GM19043 (cell line): ENCODE results near the gene PCDH12.
A peak's percentile ranks its signal among the peaks of the same experiment; 100 is the strongest.

ENCODE experiments used
- ATAC-seq: cut with Tn5 transposase; IDR thresholded peaks from one replicate; pipeline ENCODE4 v1.9.1; 2021; ENCODE audit warnings: low read depth; ENCODE audit not compliant: unreplicated experiment

The PCDH12 gene

DNA sequence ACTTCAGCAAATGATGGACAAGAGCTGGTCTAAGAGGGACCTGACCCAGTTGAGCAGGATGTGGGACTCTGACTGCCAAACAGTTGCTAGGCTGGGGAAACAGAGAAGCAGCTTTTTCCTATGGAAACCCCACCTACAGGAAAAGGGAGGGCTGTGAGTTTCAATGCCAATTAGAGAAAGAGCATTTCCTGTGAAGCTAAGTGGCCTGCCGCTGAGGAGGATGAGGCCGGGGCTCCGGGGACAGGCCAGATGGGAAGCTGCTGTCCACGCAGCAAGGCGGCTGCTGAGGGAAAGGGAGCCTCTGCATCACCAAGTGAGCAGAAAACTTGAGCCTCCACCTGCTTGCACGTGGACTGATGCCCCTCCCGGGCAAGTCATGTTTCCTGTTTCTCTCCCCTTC is at the start of gene PCDH12:
Gene PCDH12 (minus strand): TSS at position 90 of the 400 bp plus-strand sequence. CDS start 351 bp downstream, outside the sequence.
- no peak for ATAC-seq

- no peak for ATAC-seq
Observed at GRCh38 chr5:142007237-142007544, 49.2 kb upstream of the PCDH12 start.

DNA sequence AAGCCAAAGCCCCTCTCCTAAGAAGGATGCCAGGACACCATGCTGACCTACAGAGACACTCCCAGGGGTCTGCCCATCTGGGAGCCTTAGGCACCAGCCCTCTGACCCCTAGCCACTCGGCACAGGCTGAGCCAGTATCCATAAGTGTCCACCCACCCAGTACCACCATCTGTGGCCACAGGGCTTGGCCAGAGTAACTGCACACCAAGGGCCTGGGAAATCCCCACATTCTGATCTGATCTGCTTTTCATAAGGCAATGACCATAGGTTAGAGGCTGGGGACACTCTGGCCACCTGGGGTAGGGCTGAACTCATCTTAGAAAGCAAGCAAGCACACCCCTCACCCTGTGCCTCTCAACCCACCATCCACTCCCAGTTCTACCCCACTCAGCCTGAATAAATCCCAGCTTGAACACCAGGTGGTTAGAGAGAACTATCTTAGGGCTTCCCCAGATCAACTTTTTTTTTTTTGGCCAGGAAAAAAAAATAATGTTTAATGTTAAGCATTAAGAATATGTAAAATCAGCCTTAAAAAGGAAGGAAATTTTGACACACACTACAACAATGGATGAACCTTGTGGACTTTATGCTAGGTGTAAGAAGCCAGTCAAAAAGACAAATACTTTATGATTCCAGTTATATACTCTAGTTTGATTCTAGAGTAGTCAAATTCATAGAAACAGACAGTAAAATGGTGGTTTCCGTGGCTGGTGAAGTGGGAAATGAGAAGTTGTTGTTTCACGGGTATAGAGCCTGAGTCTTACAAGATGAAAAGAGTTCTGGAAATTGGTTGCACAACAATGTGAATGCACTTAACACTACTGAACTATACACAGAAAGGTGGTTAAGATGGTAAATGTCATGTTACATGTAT is 48.6 kb upstream of the PCDH12 start:
- no peak for ATAC-seq

DNA sequence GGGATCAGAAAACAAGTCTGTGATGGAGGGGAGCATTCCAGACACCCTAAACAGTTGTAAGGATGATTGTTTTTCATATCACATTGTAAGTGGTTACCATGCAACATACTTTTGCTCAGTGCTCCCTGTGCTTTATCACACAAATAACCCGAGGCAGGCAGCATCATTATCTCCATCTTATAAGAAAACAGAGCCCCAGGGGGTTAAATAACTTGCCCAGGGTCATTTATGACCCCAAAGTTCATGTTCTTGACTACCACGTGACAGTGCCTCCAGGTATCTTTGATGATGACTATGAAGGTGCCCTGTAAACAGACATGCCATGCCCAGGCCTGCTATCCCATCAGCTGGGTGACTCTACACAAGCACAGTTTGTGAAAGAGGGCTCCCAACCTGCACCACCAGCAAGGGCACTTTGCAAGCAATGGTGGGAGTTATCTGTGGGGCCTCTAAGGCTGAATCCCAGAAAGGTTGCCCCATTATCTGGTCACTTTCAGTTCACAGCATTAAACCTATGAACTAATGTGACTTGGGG is 45.3 kb upstream of the PCDH12 start:
- ATAC-seq, result no peak

DNA sequence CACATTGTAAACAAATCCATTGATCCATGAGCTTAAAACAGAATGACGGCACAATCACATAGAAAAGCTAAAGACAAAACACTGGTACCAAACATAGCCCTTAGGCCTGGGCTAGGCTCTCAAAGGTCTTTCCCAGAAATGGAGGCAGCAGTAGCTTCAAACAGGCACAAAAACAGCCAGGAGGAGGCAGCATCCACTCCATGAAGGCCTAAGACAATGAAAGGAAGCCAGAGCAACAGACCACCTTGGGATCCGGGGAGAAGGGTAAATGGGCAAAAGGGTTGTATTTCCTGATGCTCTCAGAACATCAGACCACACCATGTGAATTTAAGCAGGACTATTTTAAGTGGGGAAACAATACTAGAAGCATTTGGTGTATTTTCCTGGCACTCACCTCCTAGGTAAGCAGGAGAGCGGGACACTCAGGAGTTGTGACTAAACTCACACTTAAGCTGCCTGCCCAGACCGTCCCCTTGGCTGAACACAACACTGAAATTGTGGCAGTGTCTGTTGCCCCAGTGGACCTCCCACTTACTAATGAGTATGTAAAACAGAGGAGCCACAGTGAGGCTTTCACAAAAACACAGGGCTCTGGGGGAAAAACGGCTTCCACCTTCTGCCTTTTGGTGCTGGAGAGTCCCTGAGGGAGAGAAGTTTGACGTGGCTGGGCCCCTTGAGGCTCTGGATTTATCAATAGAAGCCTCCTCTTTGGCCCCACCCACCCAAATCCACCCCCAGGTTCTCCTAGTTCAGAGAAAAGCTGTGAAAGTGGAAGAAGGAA is 42.9 kb upstream of the PCDH12 start:
- no peak for ATAC-seq

- ATAC-seq, result no peak
Observed at GRCh38 chr5:142000173-142000572, 42.2 kb upstream of the PCDH12 start.

DNA sequence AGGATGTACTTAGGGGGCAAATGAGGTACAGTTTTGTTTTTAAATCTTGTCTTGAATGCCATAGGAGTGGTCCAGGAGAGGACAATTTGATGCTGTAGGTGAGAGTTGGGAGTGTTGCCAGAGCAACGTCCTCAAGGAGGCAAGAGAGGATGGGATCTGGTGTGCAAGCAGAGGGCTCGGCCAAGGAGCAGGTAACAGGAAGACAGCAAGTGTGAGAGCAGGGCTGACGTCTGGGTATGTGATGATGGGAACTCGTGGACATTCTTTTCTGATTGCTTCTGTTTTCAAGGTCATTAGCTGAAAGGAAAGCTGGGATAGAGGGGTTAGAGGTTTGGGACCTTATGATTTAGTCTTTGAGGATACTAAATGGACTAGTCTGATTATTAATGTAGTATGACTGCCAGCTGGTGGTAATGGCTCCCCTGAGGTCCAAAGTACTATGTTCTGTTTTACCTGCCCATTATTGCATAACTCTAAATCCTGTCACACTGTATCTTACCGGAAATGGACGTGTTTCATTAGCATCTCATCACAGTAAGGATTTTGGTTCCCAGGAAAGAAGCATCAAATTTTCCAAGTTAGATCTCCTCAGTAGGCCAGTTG is 39.5 kb upstream of the PCDH12 start:
- ATAC-seq, result no peak

- no peak for ATAC-seq
Observed at GRCh38 chr5:141995656-141996055, 37.7 kb upstream of the PCDH12 start.

DNA sequence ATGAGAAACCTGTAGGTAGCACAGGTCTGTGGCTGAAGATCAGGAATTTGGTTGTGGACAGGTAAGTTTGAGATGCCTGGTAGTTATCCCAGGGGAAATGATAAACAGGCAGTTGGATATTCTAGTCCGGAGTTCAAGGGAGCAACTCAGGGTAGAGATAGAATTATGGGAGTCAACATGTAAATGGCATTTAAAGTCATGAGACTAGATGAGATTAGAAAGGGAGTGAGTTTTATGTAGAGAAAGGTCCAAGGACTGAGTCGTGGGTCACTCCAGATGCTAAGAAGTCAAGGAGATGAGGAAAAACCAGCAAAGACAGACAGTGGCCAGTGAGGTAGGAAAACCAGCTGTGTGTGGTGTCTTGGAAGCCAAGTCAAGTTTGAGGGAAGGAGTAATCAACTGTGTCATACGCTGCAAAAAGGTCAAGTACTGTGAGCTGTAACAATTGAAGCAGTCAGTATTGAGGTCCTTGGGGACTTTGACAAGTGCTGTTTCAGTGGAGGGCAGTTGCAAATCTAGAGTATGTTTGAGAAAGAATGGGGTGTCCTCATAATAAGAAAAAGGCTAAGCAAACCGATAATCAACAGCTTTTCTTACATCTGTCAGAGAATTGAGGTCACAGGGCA is 36.6 kb upstream of the PCDH12 start:
- no peak for ATAC-seq

GRCh38 chr5:141992349-141992963 is 34.5 kb upstream of the PCDH12 start:
- no peak for ATAC-seq

GRCh38 chr5:141989720-141990119 is 31.7 kb upstream of the PCDH12 start:
- no peak for ATAC-seq

GRCh38 chr5:141986072-141986471 is 28.1 kb upstream of the PCDH12 start:
- no peak for ATAC-seq

- no peak for ATAC-seq
Observed at GRCh38 chr5:141982626-141983025, 24.6 kb upstream of the PCDH12 start.

DNA sequence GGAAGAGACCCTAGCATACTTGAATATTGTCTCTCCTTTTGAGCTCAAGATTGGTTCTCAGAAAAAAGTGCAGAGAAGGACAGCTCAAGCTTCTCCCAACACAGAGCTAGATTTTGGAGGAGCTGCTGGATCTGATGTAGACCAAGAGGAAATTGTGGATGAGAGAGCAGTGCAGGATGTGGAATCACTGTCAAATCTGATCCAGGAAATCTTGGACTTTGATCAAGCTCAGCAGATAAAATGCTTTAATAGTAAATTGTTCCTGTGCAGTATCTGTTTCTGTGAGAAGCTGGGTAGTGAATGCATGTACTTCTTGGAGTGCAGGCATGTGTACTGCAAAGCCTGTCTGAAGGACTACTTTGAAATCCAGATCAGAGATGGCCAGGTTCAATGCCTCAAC is 20.4 kb upstream of the PCDH12 start:
- no peak for ATAC-seq

GRCh38 chr5:141976176-141976575 is 18.2 kb upstream of the PCDH12 start:
- no peak for ATAC-seq

- ATAC-seq, result no peak
Observed at GRCh38 chr5:141973871-141974595, 16.0 kb upstream of the PCDH12 start.

DNA sequence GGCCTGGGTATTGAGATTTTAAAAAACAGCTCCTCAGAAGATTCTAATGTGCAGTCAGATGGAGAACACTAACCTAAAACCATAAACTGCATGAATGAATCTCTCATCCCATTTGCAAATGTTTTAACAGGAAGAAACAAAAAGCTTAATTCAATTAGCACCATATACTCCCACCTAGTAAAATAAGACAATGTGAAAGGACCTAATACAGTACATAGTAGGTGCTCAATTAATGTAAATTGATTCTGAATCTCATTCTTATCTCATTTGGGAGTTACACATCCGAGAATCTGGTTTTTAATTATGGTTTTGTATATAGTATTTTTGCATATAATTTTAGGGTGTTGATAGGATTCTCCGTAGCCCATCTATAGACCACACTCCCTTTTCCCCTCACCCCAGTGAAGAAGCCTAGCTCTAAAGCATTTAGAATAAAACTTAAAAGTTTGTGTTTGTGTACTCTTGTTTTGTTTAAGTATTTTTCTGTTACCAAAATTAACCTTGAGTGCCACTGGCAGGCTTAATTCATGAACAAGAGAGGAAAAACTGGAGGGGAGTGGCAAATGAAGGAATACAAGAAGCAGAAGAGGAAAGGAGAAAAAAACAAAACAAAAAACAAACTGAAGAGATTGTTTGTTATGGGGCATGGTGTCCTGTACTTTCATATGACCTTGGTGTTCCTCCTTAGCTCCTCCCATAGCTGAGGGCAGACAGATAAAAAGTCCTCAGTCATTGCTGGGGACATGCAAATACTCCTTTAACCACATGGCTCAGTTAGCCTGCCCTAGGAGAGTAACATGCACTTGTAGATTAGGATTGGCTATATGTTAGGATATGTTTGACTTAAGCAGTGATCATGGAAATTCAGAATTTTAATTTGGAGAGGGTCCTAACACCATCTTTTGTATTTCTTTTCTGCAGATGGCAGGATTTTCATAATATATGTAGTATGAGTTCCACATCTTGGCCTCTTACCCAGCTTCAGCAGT is 12.1 kb upstream of the PCDH12 start:
- ATAC-seq, result peak; percentile 53

DNA sequence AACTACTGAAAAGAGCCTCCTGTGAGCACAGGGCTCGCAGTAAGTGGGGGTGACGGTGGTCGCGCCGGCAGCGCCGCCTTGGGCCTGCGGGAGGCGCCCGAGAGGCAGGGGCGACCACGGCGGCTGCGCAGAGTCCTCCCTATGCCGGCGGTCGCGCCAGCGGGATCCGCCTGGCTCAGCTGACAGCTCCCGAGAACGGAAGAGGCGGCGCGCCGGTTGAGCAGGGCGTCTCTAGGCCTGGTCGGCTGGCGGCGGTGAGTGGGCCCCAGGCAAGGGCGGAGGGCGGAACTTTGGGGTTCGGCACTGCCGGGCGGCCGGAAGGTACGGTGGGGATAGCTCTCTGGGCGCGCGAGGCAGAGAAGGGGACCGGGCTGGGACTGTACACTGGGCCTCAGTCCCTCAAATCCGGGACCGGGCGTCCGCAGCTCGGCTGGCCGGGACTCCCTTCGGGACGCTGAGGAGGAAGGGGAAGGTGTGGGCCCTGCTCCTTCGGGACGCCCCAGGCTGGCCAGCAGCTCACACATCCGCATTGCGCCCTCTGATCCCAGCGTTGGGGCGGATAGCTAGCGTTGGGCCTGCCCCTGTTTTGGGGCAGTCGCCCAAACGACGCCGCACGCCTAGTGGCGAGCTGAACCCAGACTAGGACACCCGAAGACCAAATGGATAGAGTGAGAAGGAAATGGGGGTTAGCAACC is 11.1 kb upstream of the PCDH12 start, which contains the start of gene RNF14:
Gene RNF14 (plus strand): TSS at position 192 of the 695 bp plus-strand sequence. CDS start 4,484 bp downstream, outside the sequence.
- peak; percentile 85 for ATAC-seq
